Body of pancreas (tissue), 4 donors: Measurements from ENCODE around the gene TM4SF20. TPM values are rescaled to one million over a fixed set of nuclear protein-coding genes. Genes with fewer than 3 reads are reported as not detected.

Experiments
- ATAC-seq: fragments of 150-250 bp; one replicate; pipeline ENCODE4 v1.9.1; 2016
- DNase-seq, 4 donors: peaks; one replicate each; pipeline ENCODE4 v3.0.0-alpha.2; 2019
- H3K27ac ChIP-seq, 4 donors: fragments of 200-600 bp; sonication (generic); 1 replicate in 3 of 4; 2 replicates in 1 of 4; pipeline versions ENCODE4 v1.5.1 to v1.6.1; 2016 to 2019; ENCODE audit warnings: mild to moderate bottlenecking in 1 of 4, mixed read lengths in 1 of 4, moderate library complexity in 1 of 4
- H3K27me3 ChIP-seq, 2 donors: fragments of 200-600 bp; sonication (generic); one replicate each; pipeline ENCODE4 v1.6.0; 2016; ENCODE audit warnings: mild to moderate bottlenecking in 1 of 2
- H3K36me3 ChIP-seq, 2 donors: fragments of 200-600 bp; sonication (generic); replicated peaks in 1 of 2; 2 replicates each; pipeline ENCODE4 v1.5.1; 2016; ENCODE audit warnings: low read depth in 2 of 2; ENCODE audit not compliant: insufficient read depth in 1 of 2
- H3K4me1 ChIP-seq: fragments of 200-600 bp; sonication (generic); one replicate; pipeline ENCODE4 v1.6.0; 2016
- H3K4me3 ChIP-seq, 2 donors: fragments of 200-600 bp; sonication (generic); 1 replicate in 1 of 2; 2 replicates in 1 of 2; pipeline ENCODE4 v1.5.1; 2016 to 2019
- H3K9me3 ChIP-seq, 3 donors: fragments of 200-600 bp; sonication (generic); 1 replicate in 2 of 3; 2 replicates in 1 of 3; pipeline ENCODE4 v1.5.1; 2016
- CTCF ChIP-seq, 7 experiments: fragments of 450-650 bp in 4 of 7; fragments of 200-600 bp in 3 of 7; sonication (generic) in 3 of 7; IDR thresholded peaks; one replicate each; pipeline ENCODE4 v1.5.1; 2016 to 2019; ENCODE audit warnings: antibody characterized with exemption in 7 of 7
- POLR2A ChIP-seq, 3 donors: fragments of 450-650 bp; IDR thresholded peaks; one replicate each; pipeline ENCODE4 v1.6.1; 2016; ENCODE audit warnings: antibody characterized with exemption in 3 of 3, mild to moderate bottlenecking in 2 of 3
- WGBS, 2 donors: methylation state at CpG; one replicate each; pipeline ENCODE4 v1.1.5; 2017; 5-methylcytosine and 5-hydroxymethylcytosine counted together
- intact Hi-C: fragments of 100-400 bp; cut with DNase I; formaldehyde crosslinking; loops from one replicate; pipeline ENCODE4 v1.15.1; 2023
- total RNA-seq, 2 donors: library from RNA; depleted of rRNA; stranded (reverse); fragments of >200 nt; gene quantifications; one replicate each; pipeline ENCODE4 v1.1.0, GENCODE V29; 2016

Gene TM4SF20
- not detected for total RNA-seq

GRCh38 chr2:227379095-227379494 is at the start of gene TM4SF20:
Gene TM4SF20, minus strand, starts transcription at chr2:227379306. Its CDS starts 38 bp downstream, at chr2:227379268.
- ATAC-seq = no peak
- WGBS, 2 donors = 72 to 75% methylated on average over 4 of the region's 4 CpGs
- H3K9me3 ChIP-seq = no peaks in the 10 kb centered on the region

DNA sequence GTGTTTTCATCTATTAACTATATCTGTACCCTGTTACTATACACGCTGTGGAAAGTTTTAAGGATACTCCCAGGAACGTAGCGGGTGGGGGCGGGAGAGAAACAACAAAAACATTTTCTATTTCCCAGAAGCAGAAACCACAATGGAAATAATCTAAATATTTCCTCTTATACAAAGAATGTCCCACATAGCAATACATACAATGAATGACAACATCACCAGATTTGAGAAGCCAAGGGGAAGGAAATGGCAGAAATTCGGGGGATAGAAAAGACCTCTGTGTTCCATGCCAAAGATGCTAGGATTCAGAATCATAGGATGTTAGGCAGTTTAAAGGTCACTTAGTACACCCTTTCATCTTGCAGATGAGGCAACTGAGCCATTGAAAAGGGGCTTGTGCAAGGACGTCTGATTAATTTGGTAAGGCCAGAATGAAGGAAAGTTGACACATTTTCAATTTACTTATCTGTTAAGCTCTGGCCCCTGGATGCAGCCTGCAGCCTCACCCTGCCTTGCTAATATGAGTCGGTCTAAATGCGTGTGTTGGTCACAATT is 49.7 kb upstream of the TM4SF20 start:
- no peak for DNase-seq
- intact Hi-C loops = no loop called here
- no peak for ATAC-seq

More at GRCh38 chr2:227379095-227379494, at the start of gene TM4SF20:
- no peaks in the 10 kb centered on the region for H3K36me3 ChIP-seq
- H3K27me3 ChIP-seq = no peaks in the 10 kb centered on the region
- TF ChIP-seq POLR2A (IDR thresholded peaks at IDR 0.05) (no peak), CTCF (IDR thresholded peaks at IDR 0.05) (no peak)
- no peaks in the 10 kb centered on the region for H3K4me1 ChIP-seq
- DNase-seq = no peak
- intact Hi-C loops = no loop called here
- H3K4me3 ChIP-seq = no peak within 1 kb of the TSS
- H3K27ac ChIP-seq = no peak within 1 kb of the TSS

DNA sequence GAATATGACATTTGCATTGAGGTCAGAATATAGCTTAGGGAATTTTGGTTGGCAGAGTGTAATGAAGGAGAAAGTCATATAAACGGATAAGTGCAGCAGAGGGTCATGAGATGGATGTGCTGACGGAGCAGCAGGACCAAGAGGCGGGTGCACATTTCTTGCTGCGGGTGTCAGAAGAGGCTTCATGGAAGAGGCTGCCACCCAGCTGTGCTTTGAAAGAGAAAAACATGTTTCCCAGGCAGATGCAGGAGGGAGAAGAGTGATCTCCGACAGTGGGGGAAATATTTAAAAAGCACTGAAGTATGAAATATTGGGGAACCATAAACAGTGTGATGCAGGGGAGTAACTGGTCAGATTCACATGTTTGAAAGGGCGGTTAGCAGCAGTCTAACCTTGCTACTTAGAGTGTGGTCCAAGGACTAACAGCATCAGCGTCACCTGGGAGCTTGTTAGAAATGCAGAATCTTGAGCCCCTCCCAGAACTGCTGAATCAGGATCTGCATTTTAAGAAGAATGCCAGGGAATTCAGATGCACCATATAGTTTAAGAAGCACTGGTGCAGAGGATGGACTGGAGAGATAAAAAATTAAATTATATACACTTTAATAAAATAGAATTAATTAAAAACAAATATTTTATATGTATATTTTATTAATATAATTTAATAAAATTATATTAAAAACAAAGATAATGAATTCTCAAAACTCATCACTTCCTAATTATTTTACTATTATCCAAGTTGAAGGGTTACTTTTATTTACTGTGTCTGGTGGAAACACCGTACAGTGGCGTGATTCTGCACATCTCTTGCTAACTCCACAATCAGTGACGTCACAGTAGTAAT is 44.8 kb upstream of the TM4SF20 start:
- 59 to 64% methylated on average over 10 of the region's 10 CpGs for WGBS, 2 donors
- Histone ChIP-seq H3K36me3 (no peaks in the 10 kb centered on the region), H3K4me1 (no peaks in the 10 kb centered on the region), H3K27ac (no peak overlapping the region), H3K4me3 (no peak overlapping the region), H3K9me3 (no peaks in the 10 kb centered on the region), H3K27me3 (no peaks in the 10 kb centered on the region)
- DNase-seq (no peak), ATAC-seq (no peak)
- intact Hi-C loops = no loop called here
- TF ChIP-seq POLR2A (IDR thresholded peaks at IDR 0.05) = no peak
- TF ChIP-seq CTCF (IDR thresholded peaks at IDR 0.05) = no peak

More for the DNA sequence above, 49.7 kb upstream of the TM4SF20 start:
- Histone ChIP-seq H3K4me3 (no peak overlapping the region), H3K9me3 (peaks cover 0 to 3% (median 0%) of the 10 kb centered on the region in 3 donors), H3K36me3 (no peaks in the 10 kb centered on the region), H3K27me3 (no peaks in the 10 kb centered on the region), H3K27ac (no peak overlapping the region), H3K4me1 (no peaks in the 10 kb centered on the region)
- 65 to 80% methylated on average over 8 of the region's 8 CpGs for WGBS, 2 donors
- TF ChIP-seq CTCF (IDR thresholded peaks at IDR 0.05) (no peak), POLR2A (IDR thresholded peaks at IDR 0.05) (no peak)

- Histone ChIP-seq H3K27ac (no peak overlapping the region), H3K4me3 (no peak overlapping the region), H3K36me3 (no peaks in the 10 kb centered on the region), H3K27me3 (no peaks in the 10 kb centered on the region), H3K4me1 (no peaks in the 10 kb centered on the region), H3K9me3 (no peaks in the 10 kb centered on the region)
- ATAC-seq (no peak), DNase-seq (no peak)
- WGBS, 2 donors = 70 to 73% methylated on average over 15 of the region's 15 CpGs
- intact Hi-C loops = no loop called here
- TF ChIP-seq POLR2A (IDR thresholded peaks at IDR 0.05) = no peak
- TF ChIP-seq CTCF (IDR thresholded peaks at IDR 0.05) = no peak
These were observed 41.3 kb upstream of the TM4SF20 start for GRCh38 chr2:227420087-227421052.
